GM23248 (cell line): ENCODE data around the gene EFEMP2. TPM values are rescaled to one million over a fixed set of nuclear protein-coding genes. Genes with fewer than 3 reads are reported as not detected.
"Not testable (repeated sequence)": the region's sequence is repeated elsewhere in the genome, so short reads cannot be mapped to it uniquely, and the experiment has no call there.

Experiments used
- DNase-seq: peaks from one replicate; pipeline ENCODE4 v3.0.0-alpha.2; 2015
- H2AFZ ChIP-seq: fragments of 200-600 bp; sonication (generic); 2 replicates; pipeline ENCODE4 v1.6.1; 2016; ENCODE audit warnings: antibody characterized with exemption
- H3F3A ChIP-seq: fragments of 200-600 bp; sonication (generic); 2 replicates; pipeline ENCODE4 v1.6.1; 2016; ENCODE audit warnings: mild to moderate bottlenecking, antibody characterized with exemption, mixed run types; ENCODE audit not compliant: insufficient read depth
- H3K27ac ChIP-seq: fragments of 200-600 bp; sonication (generic); 2 replicates; pipeline ENCODE4 v1.5.1; 2016; ENCODE audit warnings: mild to moderate bottlenecking
- H3K27me3 ChIP-seq: fragments of 200-600 bp; sonication (generic); replicated peaks from 2 replicates; pipeline ENCODE4 v1.6.1; 2016; ENCODE audit warnings: mild to moderate bottlenecking; ENCODE audit not compliant: insufficient read depth
- H3K36me3 ChIP-seq: fragments of 200-600 bp; sonication (generic); 2 replicates; pipeline ENCODE4 v1.6.1; 2016; ENCODE audit warnings: low read depth, mild to moderate bottlenecking
- H3K4me1 ChIP-seq: fragments of 200-600 bp; sonication (generic); 2 replicates; pipeline ENCODE4 v1.6.1; 2016; ENCODE audit warnings: mild to moderate bottlenecking; ENCODE audit not compliant: insufficient read depth
- H3K4me2 ChIP-seq: fragments of 200-600 bp; sonication (generic); one replicate; pipeline ENCODE4 v1.6.1; 2016; ENCODE audit warnings: mild to moderate bottlenecking; ENCODE audit not compliant: unreplicated experiment
- H3K4me3 ChIP-seq: fragments of 200-600 bp; sonication (generic); 2 replicates; pipeline ENCODE4 v1.5.1; 2016; ENCODE audit warnings: mild to moderate bottlenecking
- H3K79me2 ChIP-seq: fragments of 200-600 bp; sonication (generic); 2 replicates; pipeline ENCODE4 v1.6.1; 2016; ENCODE audit warnings: mild to moderate bottlenecking; ENCODE audit not compliant: insufficient read depth
- H3K9ac ChIP-seq: fragments of 200-600 bp; sonication (generic); 2 replicates; pipeline ENCODE4 v1.6.1; 2016; ENCODE audit warnings: mild to moderate bottlenecking
- H3K9me2 ChIP-seq: fragments of 200-600 bp; sonication (generic); 2 replicates; pipeline ENCODE4 v1.6.1; 2016; ENCODE audit warnings: mixed run types, mild to moderate bottlenecking, moderate library complexity; ENCODE audit not compliant: insufficient read depth
- H3K9me3 ChIP-seq: fragments of 200-600 bp; sonication (generic); one replicate; pipeline ENCODE4 v1.6.1; 2017; ENCODE audit warnings: low read depth
- H4K20me1 ChIP-seq: fragments of 200-600 bp; sonication (generic); 2 replicates; pipeline ENCODE4 v1.6.0; 2016; ENCODE audit not compliant: insufficient read depth
- EZH2 ChIP-seq: fragments of 200-600 bp; sonication (generic); IDR thresholded peaks from 2 replicates; pipeline ENCODE4 v1.6.1; 2018; ENCODE audit warnings: antibody characterized with exemption, mild to moderate bottlenecking; ENCODE audit not compliant: insufficient read depth, poor library complexity, severe bottlenecking
- EZH2phosphoT487 ChIP-seq: fragments of 200-600 bp; sonication (generic); IDR thresholded peaks from 2 replicates; pipeline ENCODE4 v1.6.1; 2018; ENCODE audit warnings: antibody characterized with exemption, moderate library complexity, mild to moderate bottlenecking, low read depth; ENCODE audit not compliant: insufficient read depth
- WGBS, 2 experiments: methylation state at CpG; one replicate each; pipeline ENCODE4 v1.1.6; 2015 to 2017; ENCODE audit warnings: low lambda C conversion rate in 2 of 2, low coverage in 1 of 2; ENCODE audit errors: missing lambda C conversion rate in 2 of 2; 5-methylcytosine and 5-hydroxymethylcytosine counted together
- in situ Hi-C: fragments of 300-500 bp; cut with MboI; formaldehyde crosslinking; loops from 2 replicates; pipeline ENCODE4 v1.15.0; 2020
- polyA plus RNA-seq: library from polyadenylated mRNA; unstranded; fragments of >200 nt; fragmentation: Nextera tagmentation; extraction: Ambion mirVana; gene quantifications from 2 replicates; pipeline ENCODE4 v1.2.1, GENCODE V29; 2016
- total RNA-seq: library from RNA; depleted of rRNA; stranded (reverse); fragments of >200 nt; shearing (Covaris generic); gene quantifications from 2 replicates; pipeline ENCODE4 v1.2.3, GENCODE V29; 2014

EFEMP2 gene
- total and polyA plus RNA-seq, 2 experiments from 2014 or later: 308 to 520 TPM

DNA sequence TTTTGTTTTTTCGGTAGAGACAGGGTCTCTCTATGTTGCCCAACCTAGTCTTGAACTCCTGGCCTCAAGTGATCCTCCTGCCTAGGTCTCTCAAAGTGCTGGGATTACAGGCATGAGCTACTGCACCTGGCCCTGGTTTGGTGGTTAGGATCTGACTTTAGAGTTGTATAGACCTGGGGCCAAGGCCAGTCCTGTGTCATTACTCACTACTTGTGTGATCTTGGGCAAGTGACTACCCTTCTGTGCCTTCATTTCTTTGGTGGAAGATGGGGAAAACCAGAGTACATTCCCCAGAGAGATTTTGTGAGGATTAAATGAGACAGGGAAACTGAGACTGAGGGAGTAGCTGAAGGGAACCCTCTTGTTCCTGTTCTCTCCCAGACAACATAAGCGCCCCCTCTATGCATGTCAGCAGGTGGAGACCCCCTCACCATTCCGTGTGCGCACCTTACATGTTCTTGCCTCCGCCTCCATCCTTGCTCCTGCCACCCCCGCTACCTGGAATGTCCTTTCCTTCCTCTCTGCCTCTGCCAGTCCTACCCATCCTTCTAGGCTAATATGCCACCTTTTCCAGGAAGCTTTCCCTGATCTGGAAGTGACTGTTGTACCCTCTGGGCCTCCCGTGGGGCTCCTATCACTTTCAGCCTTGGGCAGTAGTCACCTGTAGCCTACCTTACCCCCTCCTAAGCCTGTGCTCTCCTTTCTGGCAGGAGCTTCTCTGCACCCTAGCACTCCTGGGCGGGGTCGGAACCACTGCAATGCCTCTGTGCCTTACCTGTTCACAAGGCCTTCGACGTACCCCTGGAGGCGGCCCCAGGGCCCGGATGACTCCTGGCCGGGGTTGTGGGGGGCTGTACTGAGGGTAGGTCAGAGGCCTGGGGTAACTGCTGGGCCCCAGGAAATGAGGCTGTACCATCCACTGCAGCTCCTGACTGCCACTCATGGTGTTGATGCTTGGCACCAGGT, 23.7 kb upstream of the EFEMP2 start:
- TF ChIP-seq EZH2phosphoT487 (no peak), EZH2 (no peak)
- Histone ChIP-seq H3K9me3 (no peaks in the 10 kb centered on the region), H4K20me1 (peaks cover 7% of the 10 kb centered on the region), H3K79me2 (peaks cover 92% of the 10 kb centered on the region), H3F3A (peaks cover 74% of the 10 kb centered on the region), H3K9me2 (no peaks in the 10 kb centered on the region), H2AFZ (no peak overlapping the region), H3K4me3 (peak overlapping the region; percentile 95), H3K4me2 (peak overlapping the region; percentile 100), H3K27me3 (no peaks in the 10 kb centered on the region), H3K36me3 (peaks cover 43% of the 10 kb centered on the region; the same call in 1 of the 2 replicates), H3K9ac (peak overlapping the region; percentile 99), H3K27ac (peak overlapping the region; percentile 99), H3K4me1 (peaks cover 56% of the 10 kb centered on the region)
- peak; percentile 60 for DNase-seq
- in situ Hi-C loops: no loop called here
- WGBS, 2 experiments: 87 to 95% methylated on average over 14 of the region's 14 CpGs

DNA sequence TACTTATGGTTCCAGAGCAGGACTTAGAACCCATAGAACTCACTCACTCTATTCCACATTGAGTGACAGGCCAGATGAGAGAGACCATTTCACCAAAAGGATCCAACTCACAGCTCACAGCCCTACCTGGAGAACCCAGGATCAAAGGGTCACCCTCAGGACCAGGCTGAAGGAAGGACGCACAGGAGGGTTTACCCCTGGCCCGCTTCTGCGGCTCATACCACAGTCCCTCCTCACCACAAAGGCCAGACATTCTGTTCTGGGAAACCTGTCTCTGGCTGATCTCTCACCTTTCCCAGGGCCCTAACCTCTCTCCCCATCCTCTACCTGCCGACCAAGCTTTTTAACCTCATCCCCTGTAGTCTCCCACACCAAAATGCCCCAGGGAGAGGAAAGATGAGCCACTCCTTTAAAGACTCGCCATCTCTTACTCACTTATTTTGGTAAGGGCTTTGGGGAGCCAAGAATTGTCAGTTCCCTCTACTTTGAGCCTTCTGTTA, 22.9 kb upstream of the EFEMP2 start:
- WGBS, 2 experiments: 88 to 90% methylated on average over 5 of the region's 5 CpGs
- Histone ChIP-seq H3K9ac (peak overlapping the region; percentile 99), H2AFZ (no peak overlapping the region), H3K27me3 (no peaks in the 10 kb centered on the region), H3K36me3 (peaks cover 43% of the 10 kb centered on the region; the same call in 1 of the 2 replicates), H3K27ac (peak overlapping the region; percentile 99), H3K4me2 (peak overlapping the region; percentile 100), H3K9me3 (no peaks in the 10 kb centered on the region), H3F3A (peaks cover 67% of the 10 kb centered on the region), H3K4me3 (peak overlapping the region; percentile 95), H4K20me1 (peaks cover 7% of the 10 kb centered on the region), H3K79me2 (peaks cover 87% of the 10 kb centered on the region), H3K4me1 (peaks cover 55% of the 10 kb centered on the region), H3K9me2 (no peaks in the 10 kb centered on the region)
- in situ Hi-C loops: no loop called here
- TF ChIP-seq EZH2phosphoT487 (no peak), EZH2 (no peak)
- peak; percentile 50 for DNase-seq

DNA sequence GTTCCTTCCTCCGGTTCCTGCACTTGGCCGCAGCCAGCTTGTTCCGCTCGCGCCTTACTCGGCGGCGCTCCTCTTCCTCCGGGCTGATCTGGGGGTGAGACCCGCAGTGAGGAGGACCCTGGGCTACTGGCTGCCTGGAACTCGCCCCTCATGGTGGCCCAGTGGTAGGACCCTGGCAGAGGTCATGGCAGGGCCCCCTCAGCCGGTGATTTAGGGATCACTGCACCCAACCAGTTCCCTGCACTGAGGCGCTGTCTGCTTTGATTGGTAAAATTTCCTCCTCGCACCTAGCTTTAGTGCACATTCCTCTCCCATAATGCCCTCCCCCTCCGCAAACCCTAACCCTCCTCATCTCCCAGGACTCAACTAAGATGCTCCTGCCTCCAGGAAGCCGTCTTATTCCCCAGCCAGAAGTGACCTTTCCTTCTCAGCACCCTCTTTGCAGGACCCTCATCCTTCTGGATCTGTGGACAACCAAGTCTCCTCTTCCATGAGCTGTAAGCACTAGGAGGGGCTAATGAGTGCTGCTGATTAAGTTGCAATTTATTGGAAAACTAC, 21.5 kb upstream of the EFEMP2 start:
- peaks cover 80% of the 10 kb centered on the region for H3K79me2 ChIP-seq
- WGBS, 2 experiments: 88 to 89% methylated on average over 16 of the region's 16 CpGs
- H3K4me1 ChIP-seq: peaks cover 66% of the 10 kb centered on the region
- peak overlapping the region; percentile 93 for H3K4me2 ChIP-seq
- peaks cover 7% of the 10 kb centered on the region for H4K20me1 ChIP-seq
- H3K9me3 ChIP-seq: no peaks in the 10 kb centered on the region
- H3K27me3 ChIP-seq: no peaks in the 10 kb centered on the region
- peak overlapping the region; percentile 99 for H3K9ac ChIP-seq
- H3K27ac ChIP-seq: peak overlapping the region; percentile 99
- H2AFZ ChIP-seq: no peak overlapping the region
- DNase-seq: no peak
- TF ChIP-seq EZH2phosphoT487: no peak
- TF ChIP-seq EZH2: no peak
- H3K4me3 ChIP-seq: peak overlapping the region; percentile 95
- in situ Hi-C loops: no loop called here
- H3K9me2 ChIP-seq: no peaks in the 10 kb centered on the region
- H3K36me3 ChIP-seq: peaks cover 43% of the 10 kb centered on the region; the same call in 1 of the 2 replicates
- H3F3A ChIP-seq: peaks cover 78% of the 10 kb centered on the region

DNA sequence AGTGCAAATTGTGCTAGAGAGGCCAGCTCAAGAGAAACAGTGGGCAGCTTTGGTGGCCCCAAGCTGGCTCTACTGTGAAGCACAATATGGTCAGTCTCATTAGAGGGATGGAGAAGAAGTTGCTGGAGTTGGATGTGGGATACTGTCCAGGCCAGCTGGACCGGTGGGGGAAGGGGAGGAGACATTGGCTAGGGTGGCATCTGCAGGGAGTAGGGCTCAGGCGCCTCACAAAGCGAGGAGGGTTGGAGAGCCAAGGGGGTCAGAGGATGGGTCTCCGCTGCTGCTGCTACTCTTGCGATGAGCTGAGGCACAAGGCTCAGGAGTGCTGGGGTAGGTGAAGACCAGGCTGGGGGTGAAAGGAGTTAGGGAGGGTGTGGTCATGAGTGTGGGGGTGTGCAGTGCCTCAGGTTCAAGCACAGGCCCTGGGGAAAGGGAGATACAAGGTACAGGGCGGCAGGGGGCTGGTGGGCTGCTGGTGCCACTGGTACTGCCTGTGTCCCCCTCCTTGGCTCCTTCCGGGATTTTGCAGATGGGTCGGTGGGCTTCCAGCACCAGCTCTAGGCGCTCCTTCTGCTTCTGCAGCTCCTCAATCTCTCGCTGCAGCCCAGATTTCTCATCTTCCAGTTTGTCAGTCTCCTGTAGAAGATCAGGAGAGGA, 20.2 kb upstream of the EFEMP2 start:
- peaks cover 62% of the 10 kb centered on the region for H3K4me1 ChIP-seq
- H3K27ac ChIP-seq: peak overlapping the region; percentile 99
- peaks cover 36% of the 10 kb centered on the region; the same call in 1 of the 2 replicates for H3K36me3 ChIP-seq

DNA sequence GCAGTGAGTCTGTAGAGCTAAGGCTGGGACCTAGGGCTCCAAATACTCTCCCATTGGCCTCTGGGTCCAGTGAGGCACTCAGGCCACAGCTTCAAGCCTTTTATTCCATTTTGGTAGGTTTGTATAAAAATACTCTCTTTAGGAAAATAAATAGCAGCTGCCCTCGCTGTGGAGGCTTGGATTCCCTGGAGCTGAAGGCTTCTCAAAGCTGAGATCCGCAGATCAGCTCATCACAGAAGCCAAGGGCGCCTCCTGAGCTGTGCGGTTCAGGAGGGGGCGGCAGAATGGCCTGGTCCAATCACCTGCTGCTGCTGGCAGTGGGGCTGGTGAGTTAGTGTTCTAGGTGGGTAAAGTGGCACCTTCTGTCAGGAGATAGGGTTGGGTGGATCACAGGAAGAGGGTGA, 19.5 kb upstream of the EFEMP2 start:
- H3K79me2 ChIP-seq: peaks cover 68% of the 10 kb centered on the region
- H3K27me3 ChIP-seq, H3K9me3 ChIP-seq, in situ Hi-C loops, H4K20me1 ChIP-seq, H3K9me2 ChIP-seq, H2AFZ ChIP-seq: not testable (repeated sequence)
- H3K27ac ChIP-seq: peak overlapping the region; percentile 99
- H3K4me3 ChIP-seq: peak overlapping the region; percentile 95
- peak overlapping the region; percentile 93 for H3K4me2 ChIP-seq
- peaks cover 32% of the 10 kb centered on the region; the same call in 1 of the 2 replicates for H3K36me3 ChIP-seq
- H3K4me1 ChIP-seq: peaks cover 62% of the 10 kb centered on the region
- DNase-seq: peak; percentile 48
- peaks cover 75% of the 10 kb centered on the region for H3F3A ChIP-seq
- H3K9ac ChIP-seq: peak overlapping the region; percentile 99
- 66 to 67% methylated on average over 5 of the region's 5 CpGs for WGBS, 2 experiments

More for the DNA sequence above, 20.2 kb upstream of the EFEMP2 start:
- Histone ChIP-seq H3K79me2 (peaks cover 68% of the 10 kb centered on the region), H3K4me3 (peak overlapping the region; percentile 95), H3F3A (peaks cover 75% of the 10 kb centered on the region), H3K9me2 (no peaks in the 10 kb centered on the region), H3K27me3 (no peaks in the 10 kb centered on the region), H3K4me2 (peak overlapping the region; percentile 93), H2AFZ (no peak overlapping the region), H3K9me3 (no peaks in the 10 kb centered on the region), H4K20me1 (peaks cover 7% of the 10 kb centered on the region), H3K9ac (peak overlapping the region; percentile 99)
- DNase-seq: no peak
- TF ChIP-seq EZH2 (no peak), EZH2phosphoT487 (no peak)
- WGBS, 2 experiments: 50 to 55% methylated on average over 10 of the region's 10 CpGs
- in situ Hi-C loops: no loop called here
